ENCODE measurements around the gene HYDIN. TPM values are rescaled to one million over a fixed set of nuclear protein-coding genes. Genes with fewer than 3 reads are reported as not detected.

The HYDIN gene
- total and polyA plus RNA-seq, 9 of the 15 experiments (the other 6 are each of a cell fraction or from before 2014, with no cell fraction given) = 0.08 to 0.43 (median 0.14) TPM; not detected in 1

DNA sequence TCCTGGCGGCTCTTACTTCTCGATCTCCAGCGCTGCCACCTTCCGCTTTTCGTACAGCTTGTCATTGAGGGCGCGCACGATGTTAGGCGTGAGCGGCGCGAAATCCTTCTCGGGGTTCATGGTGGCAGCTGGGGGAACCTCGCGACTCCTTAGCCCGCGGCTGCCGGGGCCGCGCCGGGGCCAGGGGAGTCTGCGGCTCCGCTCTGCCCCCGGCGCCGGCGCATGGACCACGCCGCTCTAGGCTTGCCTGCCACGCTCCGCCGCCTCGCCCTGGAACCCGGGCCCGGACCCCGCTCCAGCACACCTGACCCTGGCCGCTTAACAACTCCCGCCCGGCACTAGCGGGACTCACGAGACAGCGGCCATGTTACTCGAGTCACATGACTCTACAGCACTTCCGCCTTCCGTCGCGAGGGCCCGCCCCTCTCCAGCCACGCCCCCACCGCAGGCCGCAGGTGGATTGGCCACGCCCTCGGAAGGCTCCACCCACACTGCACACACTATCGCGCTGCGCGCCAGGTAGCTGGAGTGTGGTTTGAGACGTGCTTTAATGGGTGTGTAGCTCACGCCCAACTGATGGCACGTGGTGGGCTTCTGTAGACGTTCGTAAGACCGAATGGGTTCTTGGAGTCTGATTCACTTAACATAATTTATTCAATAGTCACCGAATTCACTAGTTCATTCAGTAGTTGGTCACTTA lies 429.6 kb downstream of the HYDIN start, which contains the start of gene VAC14 (continued):
- TF ChIP-seq, protein P1, sequence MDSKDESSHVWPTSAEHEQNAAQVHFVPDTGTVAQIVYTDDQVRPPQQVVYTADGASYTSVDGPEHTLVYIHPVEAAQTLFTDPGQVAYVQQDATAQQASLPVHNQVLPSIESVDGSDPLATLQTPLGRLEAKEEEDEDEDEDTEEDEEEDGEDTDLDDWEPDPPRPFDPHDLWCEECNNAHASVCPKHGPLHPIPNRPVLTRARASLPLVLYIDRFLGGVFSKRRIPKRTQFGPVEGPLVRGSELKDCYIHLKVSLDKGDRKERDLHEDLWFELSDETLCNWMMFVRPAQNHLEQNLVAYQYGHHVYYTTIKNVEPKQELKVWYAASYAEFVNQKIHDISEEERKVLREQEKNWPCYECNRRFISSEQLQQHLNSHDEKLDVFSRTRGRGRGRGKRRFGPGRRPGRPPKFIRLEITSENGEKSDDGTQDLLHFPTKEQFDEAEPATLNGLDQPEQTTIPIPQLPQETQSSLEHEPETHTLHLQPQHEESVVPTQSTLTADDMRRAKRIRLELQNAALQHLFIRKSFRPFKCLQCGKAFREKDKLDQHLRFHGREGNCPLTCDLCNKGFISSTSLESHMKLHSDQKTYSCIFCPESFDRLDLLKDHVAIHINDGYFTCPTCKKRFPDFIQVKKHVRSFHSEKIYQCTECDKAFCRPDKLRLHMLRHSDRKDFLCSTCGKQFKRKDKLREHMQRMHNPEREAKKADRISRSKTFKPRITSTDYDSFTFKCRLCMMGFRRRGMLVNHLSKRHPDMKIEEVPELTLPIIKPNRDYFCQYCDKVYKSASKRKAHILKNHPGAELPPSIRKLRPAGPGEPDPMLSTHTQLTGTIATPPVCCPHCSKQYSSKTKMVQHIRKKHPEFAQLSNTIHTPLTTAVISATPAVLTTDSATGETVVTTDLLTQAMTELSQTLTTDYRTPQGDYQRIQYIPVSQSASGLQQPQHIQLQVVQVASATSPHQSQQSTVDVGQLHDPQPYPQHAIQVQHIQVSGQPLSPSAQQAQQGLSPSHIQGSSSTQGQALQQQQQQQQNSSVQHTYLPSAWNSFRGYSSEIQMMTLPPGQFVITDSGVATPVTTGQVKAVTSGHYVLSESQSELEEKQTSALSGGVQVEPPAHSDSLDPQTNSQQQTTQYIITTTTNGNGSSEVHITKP (IDR thresholded peaks at IDR 0.05; ENCODE audit: partially characterized antibody) = no peak
- peak; percentile 97 for TF ChIP-seq BHLHE40 (IDR thresholded peaks at IDR 0.05; ENCODE audit: low read length)
- TF ChIP-seq SIX5 (IDR thresholded peaks at IDR 0.05; ENCODE audit: borderline replicate concordance in 1 of 2, insufficient read depth in 1 of 2, low read depth in 1 of 2, low read length in 2 of 2) = no peak
- TF ChIP-seq ZSCAN29 (IDR thresholded peaks at IDR 0.05) = no peak
- TF ChIP-seq, protein P2, sequence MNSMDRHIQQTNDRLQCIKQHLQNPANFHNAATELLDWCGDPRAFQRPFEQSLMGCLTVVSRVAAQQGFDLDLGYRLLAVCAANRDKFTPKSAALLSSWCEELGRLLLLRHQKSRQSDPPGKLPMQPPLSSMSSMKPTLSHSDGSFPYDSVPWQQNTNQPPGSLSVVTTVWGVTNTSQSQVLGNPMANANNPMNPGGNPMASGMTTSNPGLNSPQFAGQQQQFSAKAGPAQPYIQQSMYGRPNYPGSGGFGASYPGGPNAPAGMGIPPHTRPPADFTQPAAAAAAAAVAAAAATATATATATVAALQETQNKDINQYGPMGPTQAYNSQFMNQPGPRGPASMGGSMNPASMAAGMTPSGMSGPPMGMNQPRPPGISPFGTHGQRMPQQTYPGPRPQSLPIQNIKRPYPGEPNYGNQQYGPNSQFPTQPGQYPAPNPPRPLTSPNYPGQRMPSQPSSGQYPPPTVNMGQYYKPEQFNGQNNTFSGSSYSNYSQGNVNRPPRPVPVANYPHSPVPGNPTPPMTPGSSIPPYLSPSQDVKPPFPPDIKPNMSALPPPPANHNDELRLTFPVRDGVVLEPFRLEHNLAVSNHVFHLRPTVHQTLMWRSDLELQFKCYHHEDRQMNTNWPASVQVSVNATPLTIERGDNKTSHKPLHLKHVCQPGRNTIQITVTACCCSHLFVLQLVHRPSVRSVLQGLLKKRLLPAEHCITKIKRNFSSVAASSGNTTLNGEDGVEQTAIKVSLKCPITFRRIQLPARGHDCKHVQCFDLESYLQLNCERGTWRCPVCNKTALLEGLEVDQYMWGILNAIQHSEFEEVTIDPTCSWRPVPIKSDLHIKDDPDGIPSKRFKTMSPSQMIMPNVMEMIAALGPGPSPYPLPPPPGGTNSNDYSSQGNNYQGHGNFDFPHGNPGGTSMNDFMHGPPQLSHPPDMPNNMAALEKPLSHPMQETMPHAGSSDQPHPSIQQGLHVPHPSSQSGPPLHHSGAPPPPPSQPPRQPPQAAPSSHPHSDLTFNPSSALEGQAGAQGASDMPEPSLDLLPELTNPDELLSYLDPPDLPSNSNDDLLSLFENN (IDR thresholded peaks at IDR 0.05; ENCODE audit: low read depth in 2 of 2, low read length in 2 of 2) = no peak
- TF ChIP-seq, protein P3, sequence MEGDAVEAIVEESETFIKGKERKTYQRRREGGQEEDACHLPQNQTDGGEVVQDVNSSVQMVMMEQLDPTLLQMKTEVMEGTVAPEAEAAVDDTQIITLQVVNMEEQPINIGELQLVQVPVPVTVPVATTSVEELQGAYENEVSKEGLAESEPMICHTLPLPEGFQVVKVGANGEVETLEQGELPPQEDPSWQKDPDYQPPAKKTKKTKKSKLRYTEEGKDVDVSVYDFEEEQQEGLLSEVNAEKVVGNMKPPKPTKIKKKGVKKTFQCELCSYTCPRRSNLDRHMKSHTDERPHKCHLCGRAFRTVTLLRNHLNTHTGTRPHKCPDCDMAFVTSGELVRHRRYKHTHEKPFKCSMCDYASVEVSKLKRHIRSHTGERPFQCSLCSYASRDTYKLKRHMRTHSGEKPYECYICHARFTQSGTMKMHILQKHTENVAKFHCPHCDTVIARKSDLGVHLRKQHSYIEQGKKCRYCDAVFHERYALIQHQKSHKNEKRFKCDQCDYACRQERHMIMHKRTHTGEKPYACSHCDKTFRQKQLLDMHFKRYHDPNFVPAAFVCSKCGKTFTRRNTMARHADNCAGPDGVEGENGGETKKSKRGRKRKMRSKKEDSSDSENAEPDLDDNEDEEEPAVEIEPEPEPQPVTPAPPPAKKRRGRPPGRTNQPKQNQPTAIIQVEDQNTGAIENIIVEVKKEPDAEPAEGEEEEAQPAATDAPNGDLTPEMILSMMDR (IDR thresholded peaks at IDR 0.05 in 2 of 3, conservative IDR thresholded peaks at IDR 0.05 in 1 of 3; ENCODE audit: insufficient read depth in 2 of 3, low read depth in 1 of 3, low read length in 3 of 3) = no peak
- TF ChIP-seq JUN (IDR thresholded peaks at IDR 0.05; ENCODE audit: borderline replicate concordance, low read depth, low read length) = 0 out of 2 replicates have a peak, but pooled peaks have one; percentile 4
- no peak for TF ChIP-seq JUN (CRISPR knock-in tag; IDR thresholded peaks at IDR 0.05; ENCODE audit: borderline replicate concordance)
- TF ChIP-seq CEBPG (CRISPR knock-in tag; IDR thresholded peaks at IDR 0.05) = no peak
- TF ChIP-seq CEBPG (tag; conservative IDR thresholded peaks at IDR 0.05 in 1 of 2, IDR thresholded peaks at IDR 0.05 in 1 of 2) = no peak
- TF ChIP-seq, protein P4, sequence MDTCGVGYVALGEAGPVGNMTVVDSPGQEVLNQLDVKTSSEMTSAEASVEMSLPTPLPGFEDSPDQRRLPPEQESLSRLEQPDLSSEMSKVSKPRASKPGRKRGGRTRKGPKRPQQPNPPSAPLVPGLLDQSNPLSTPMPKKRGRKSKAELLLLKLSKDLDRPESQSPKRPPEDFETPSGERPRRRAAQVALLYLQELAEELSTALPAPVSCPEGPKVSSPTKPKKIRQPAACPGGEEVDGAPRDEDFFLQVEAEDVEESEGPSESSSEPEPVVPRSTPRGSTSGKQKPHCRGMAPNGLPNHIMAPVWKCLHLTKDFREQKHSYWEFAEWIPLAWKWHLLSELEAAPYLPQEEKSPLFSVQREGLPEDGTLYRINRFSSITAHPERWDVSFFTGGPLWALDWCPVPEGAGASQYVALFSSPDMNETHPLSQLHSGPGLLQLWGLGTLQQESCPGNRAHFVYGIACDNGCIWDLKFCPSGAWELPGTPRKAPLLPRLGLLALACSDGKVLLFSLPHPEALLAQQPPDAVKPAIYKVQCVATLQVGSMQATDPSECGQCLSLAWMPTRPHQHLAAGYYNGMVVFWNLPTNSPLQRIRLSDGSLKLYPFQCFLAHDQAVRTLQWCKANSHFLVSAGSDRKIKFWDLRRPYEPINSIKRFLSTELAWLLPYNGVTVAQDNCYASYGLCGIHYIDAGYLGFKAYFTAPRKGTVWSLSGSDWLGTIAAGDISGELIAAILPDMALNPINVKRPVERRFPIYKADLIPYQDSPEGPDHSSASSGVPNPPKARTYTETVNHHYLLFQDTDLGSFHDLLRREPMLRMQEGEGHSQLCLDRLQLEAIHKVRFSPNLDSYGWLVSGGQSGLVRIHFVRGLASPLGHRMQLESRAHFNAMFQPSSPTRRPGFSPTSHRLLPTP (IDR thresholded peaks at IDR 0.05; ENCODE audit: borderline replicate concordance, extremely low read depth, insufficient read length) = no peak
- 0 out of 2 replicates have a peak, but pooled peaks have one; percentile 17 for TF ChIP-seq ARID1B (IDR thresholded peaks at IDR 0.05)
- TF ChIP-seq PYGO2 (tag; IDR thresholded peaks at IDR 0.05) = no peak
